ENCODE measurements around the gene PFN4.
A peak's percentile ranks its signal among the peaks of the same experiment; 100 is the strongest.
"Not testable (repeated sequence)": the region's sequence is repeated elsewhere in the genome, so short reads cannot be mapped to it uniquely, and the experiment has no call there.

Gene PFN4

GRCh38 chr2:24123195-24123921 lies at the start of gene PFN4, which contains the start of gene FAM228B:
PFN4 (minus strand) TSS chr2:24123334; CDS start chr2:24122535, 799 bp downstream.
FAM228B (plus strand) TSS chr2:24123469; CDS start chr2:24124362, 893 bp downstream.
- peak; percentile 41 to 52 for DNase-seq (ENCODE audit: low read depth in 2 of 2)

- no peak for DNase-seq (ENCODE audit: low read depth in 2 of 2)
Observed at GRCh38 chr2:24169023-24169422, 45.9 kb upstream of the PFN4 start.

GRCh38 chr2:24164416-24164973 lies 41.4 kb upstream of the PFN4 start:
- peak; percentile 4 to 29 for DNase-seq (ENCODE audit: low read depth in 2 of 2)

GRCh38 chr2:24163601-24164000 lies 40.5 kb upstream of the PFN4 start:
- no peak for DNase-seq (ENCODE audit: low read depth in 2 of 2)

GRCh38 chr2:24163186-24163585 lies 40.1 kb upstream of the PFN4 start:
- no peak for DNase-seq (ENCODE audit: low read depth in 2 of 2)

- no peak for DNase-seq (ENCODE audit: low read depth in 2 of 2)
Observed at GRCh38 chr2:24162494-24162893, 39.4 kb upstream of the PFN4 start.

GRCh38 chr2:24160761-24161160 lies 37.6 kb upstream of the PFN4 start:
- no peak for DNase-seq (ENCODE audit: low read depth in 2 of 2)

- DNase-seq (ENCODE audit: low read depth in 2 of 2), result no peak
Observed at GRCh38 chr2:24159708-24160107, 36.6 kb upstream of the PFN4 start.

- no peak for DNase-seq (ENCODE audit: low read depth in 2 of 2)
Observed at GRCh38 chr2:24158131-24158530, 35.0 kb upstream of the PFN4 start.

- no peak for DNase-seq (ENCODE audit: low read depth in 2 of 2)
Observed at GRCh38 chr2:24153478-24153877, 30.3 kb upstream of the PFN4 start.

- DNase-seq (ENCODE audit: low read depth in 2 of 2), result no peak
Observed at GRCh38 chr2:24152413-24153197, 29.5 kb upstream of the PFN4 start.

- DNase-seq (ENCODE audit: low read depth in 2 of 2), result no peak
Observed at GRCh38 chr2:24147364-24147763, 24.2 kb upstream of the PFN4 start.

GRCh38 chr2:24140305-24140704 lies 17.2 kb upstream of the PFN4 start:
- not testable (repeated sequence) for DNase-seq (ENCODE audit: low read depth in 2 of 2)

GRCh38 chr2:24132543-24132942 lies 9.4 kb upstream of the PFN4 start:
- DNase-seq (ENCODE audit: low read depth in 2 of 2), result no peak

GRCh38 chr2:24125956-24126355 lies 2.8 kb upstream of the PFN4 start:
- no peak for DNase-seq (ENCODE audit: low read depth in 2 of 2)

- peak in 1 of 2 donors; percentile 1 for DNase-seq (ENCODE audit: low read depth in 2 of 2)
Observed at GRCh38 chr2:24123922-24124580, 917 bp upstream of the PFN4 start.

- DNase-seq (ENCODE audit: low read depth in 2 of 2), result no peak
Observed at GRCh38 chr2:24122366-24123194, 554 bp downstream of the PFN4 start.

GRCh38 chr2:24121469-24121868 lies 1.7 kb downstream of the PFN4 start:
- no peak for DNase-seq (ENCODE audit: low read depth in 2 of 2)

- no peak for DNase-seq (ENCODE audit: low read depth in 2 of 2)
Observed at GRCh38 chr2:24121066-24121465, 2.1 kb downstream of the PFN4 start.

GRCh38 chr2:24117902-24118301 lies 5.2 kb downstream of the PFN4 start:
- no peak for DNase-seq (ENCODE audit: low read depth in 2 of 2)

GRCh38 chr2:24115057-24115456 lies 8.1 kb downstream of the PFN4 start:
- DNase-seq (ENCODE audit: low read depth in 2 of 2), result no peak

All from stimulated activated CD4-positive, alpha-beta T cell treated with anti-CD3 and anti-CD28 coated beads, Interleukin-15, amount 100 ng/mL, for 48 hours (primary cell).